Liver (tissue), 3 donors: ENCODE results near the gene CGB2.
"Not testable (repeated sequence)": the region's sequence is repeated elsewhere in the genome, so short reads cannot be mapped to it uniquely, and the experiment has no call there.

Source experiments
- HNF4A ChIP-seq, 2 donors: conservative IDR thresholded peaks; 2 replicates each; pipeline ENCODE4 v1.6.1; 2016; ENCODE audit warnings: antibody characterized with exemption in 2 of 2, mild to moderate bottlenecking in 2 of 2
- SP1 ChIP-seq: IDR thresholded peaks from 2 replicates; pipeline ENCODE4 v1.6.1; 2018; ENCODE audit warnings: antibody characterized with exemption, mild to moderate bottlenecking
- TF ChIP-seq, protein P1 (sequence below): IDR thresholded peaks from 2 replicates; pipeline ENCODE4 v1.6.1; 2016; ENCODE audit warnings: antibody characterized with exemption, mild to moderate bottlenecking
- TF ChIP-seq, protein P2 (sequence below): IDR thresholded peaks from 2 replicates; pipeline ENCODE4 v1.6.1; 2016; ENCODE audit warnings: antibody characterized with exemption
- TF ChIP-seq, protein P3 (sequence below): fragments of 150-350 bp; IDR thresholded peaks from 2 replicates; pipeline ENCODE4 v1.5.1; 2017; ENCODE audit warnings: improper control_type of control experiment, low read depth, low read length; ENCODE audit not compliant: missing input control
- donor health status: healthy.
- donor health status: healthy.

DNA sequence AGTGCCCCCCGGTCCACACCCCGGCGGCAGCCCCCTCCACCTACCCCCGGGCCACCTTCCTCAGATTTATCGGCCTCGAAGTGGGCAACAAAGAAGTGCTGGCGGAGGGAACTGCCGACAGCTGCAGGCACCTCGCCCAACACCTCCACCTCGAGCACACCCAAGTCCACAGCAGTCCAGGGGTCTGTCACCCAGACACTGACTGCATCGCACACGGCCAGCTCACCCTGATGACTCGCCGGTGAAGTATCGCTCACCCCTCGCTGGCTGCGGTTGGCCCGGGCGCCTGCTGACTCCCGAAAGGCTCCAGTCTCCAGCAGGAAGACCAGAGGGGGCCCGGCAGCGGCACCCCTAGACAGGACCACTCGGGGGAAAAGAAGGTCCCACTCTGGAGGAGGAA is 6.1 kb upstream of the CGB2 start:
- TF ChIP-seq, protein P1, sequence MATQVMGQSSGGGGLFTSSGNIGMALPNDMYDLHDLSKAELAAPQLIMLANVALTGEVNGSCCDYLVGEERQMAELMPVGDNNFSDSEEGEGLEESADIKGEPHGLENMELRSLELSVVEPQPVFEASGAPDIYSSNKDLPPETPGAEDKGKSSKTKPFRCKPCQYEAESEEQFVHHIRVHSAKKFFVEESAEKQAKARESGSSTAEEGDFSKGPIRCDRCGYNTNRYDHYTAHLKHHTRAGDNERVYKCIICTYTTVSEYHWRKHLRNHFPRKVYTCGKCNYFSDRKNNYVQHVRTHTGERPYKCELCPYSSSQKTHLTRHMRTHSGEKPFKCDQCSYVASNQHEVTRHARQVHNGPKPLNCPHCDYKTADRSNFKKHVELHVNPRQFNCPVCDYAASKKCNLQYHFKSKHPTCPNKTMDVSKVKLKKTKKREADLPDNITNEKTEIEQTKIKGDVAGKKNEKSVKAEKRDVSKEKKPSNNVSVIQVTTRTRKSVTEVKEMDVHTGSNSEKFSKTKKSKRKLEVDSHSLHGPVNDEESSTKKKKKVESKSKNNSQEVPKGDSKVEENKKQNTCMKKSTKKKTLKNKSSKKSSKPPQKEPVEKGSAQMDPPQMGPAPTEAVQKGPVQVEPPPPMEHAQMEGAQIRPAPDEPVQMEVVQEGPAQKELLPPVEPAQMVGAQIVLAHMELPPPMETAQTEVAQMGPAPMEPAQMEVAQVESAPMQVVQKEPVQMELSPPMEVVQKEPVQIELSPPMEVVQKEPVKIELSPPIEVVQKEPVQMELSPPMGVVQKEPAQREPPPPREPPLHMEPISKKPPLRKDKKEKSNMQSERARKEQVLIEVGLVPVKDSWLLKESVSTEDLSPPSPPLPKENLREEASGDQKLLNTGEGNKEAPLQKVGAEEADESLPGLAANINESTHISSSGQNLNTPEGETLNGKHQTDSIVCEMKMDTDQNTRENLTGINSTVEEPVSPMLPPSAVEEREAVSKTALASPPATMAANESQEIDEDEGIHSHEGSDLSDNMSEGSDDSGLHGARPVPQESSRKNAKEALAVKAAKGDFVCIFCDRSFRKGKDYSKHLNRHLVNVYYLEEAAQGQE: not testable (repeated sequence)
- TF ChIP-seq HNF4A (conservative IDR thresholded peaks at IDR 0.05); SP1: not testable (repeated sequence)
- TF ChIP-seq, protein P2, sequence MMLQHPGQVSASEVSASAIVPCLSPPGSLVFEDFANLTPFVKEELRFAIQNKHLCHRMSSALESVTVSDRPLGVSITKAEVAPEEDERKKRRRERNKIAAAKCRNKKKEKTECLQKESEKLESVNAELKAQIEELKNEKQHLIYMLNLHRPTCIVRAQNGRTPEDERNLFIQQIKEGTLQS: not testable (repeated sequence)
- TF ChIP-seq, protein P3, sequence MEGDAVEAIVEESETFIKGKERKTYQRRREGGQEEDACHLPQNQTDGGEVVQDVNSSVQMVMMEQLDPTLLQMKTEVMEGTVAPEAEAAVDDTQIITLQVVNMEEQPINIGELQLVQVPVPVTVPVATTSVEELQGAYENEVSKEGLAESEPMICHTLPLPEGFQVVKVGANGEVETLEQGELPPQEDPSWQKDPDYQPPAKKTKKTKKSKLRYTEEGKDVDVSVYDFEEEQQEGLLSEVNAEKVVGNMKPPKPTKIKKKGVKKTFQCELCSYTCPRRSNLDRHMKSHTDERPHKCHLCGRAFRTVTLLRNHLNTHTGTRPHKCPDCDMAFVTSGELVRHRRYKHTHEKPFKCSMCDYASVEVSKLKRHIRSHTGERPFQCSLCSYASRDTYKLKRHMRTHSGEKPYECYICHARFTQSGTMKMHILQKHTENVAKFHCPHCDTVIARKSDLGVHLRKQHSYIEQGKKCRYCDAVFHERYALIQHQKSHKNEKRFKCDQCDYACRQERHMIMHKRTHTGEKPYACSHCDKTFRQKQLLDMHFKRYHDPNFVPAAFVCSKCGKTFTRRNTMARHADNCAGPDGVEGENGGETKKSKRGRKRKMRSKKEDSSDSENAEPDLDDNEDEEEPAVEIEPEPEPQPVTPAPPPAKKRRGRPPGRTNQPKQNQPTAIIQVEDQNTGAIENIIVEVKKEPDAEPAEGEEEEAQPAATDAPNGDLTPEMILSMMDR: not testable (repeated sequence)
